H1 (cell line): Measurements from ENCODE around the gene CLDN15. TPM values are rescaled to one million over a fixed set of nuclear protein-coding genes. Genes with fewer than 3 reads are reported as not detected.

Experiments used
- ASH2L ChIP-seq: fragments of 200-600, 300-600 bp; sonication (generic); IDR thresholded peaks from one replicate; pipeline ENCODE4 v1.7.1; 2017; ENCODE audit warnings: low read length
- CHD2 ChIP-seq: IDR thresholded peaks from 2 replicates; pipeline ENCODE4 v1.6.1; 2012; ENCODE audit warnings: low read length, improper control_type of control experiment
- CREB1 ChIP-seq: IDR thresholded peaks from 2 replicates; pipeline ENCODE4 v1.6.1; 2012; ENCODE audit warnings: inconsistent platforms
- EP300 ChIP-seq, 2 experiments: IDR thresholded peaks; 1 replicate in 1 of 2; 2 replicates in 1 of 2; pipeline ENCODE4 v1.6.1; 2011 to 2012; ENCODE audit warnings: low read depth in 2 of 2, low read length in 2 of 2, mild to moderate bottlenecking in 2 of 2, borderline replicate concordance in 1 of 2, inconsistent platforms in 1 of 2, moderate library complexity in 1 of 2
- EZH2 ChIP-seq: fragments of 200-600 bp; sonication (generic); IDR thresholded peaks from 2 replicates; pipeline ENCODE4 v1.7.1; 2012; ENCODE audit warnings: low read depth, mild to moderate bottlenecking, moderate library complexity, low read length, inconsistent platforms; ENCODE audit not compliant: severe bottlenecking
- JUND ChIP-seq: IDR thresholded peaks from 2 replicates; pipeline ENCODE4 v1.6.1; 2011; ENCODE audit warnings: mild to moderate bottlenecking, improper control_type of control experiment, low read length
- PHF8 ChIP-seq: fragments of 200-600 bp; sonication (generic); conservative IDR thresholded peaks from 2 replicates; pipeline ENCODE4 v1.7.1; 2012; ENCODE audit warnings: low read depth, mild to moderate bottlenecking, inconsistent platforms, low read length, moderate library complexity
- POU5F1 ChIP-seq: IDR thresholded peaks from 2 replicates; pipeline ENCODE4 v1.6.1; 2011; ENCODE audit warnings: low read depth, mild to moderate bottlenecking, low read length, moderate library complexity
- TAF7 ChIP-seq: optimal IDR thresholded peaks from 2 replicates; pipeline ENCODE3; 2011; ENCODE audit warnings: low read depth, mild to moderate bottlenecking, inconsistent platforms, low read length, moderate library complexity, borderline replicate concordance
- TEAD4 ChIP-seq: IDR thresholded peaks from 2 replicates; pipeline ENCODE4 v1.6.1; 2012; ENCODE audit warnings: low read depth, low read length, inconsistent platforms, mixed read lengths
- polyA plus RNA-seq, 7 experiments: library from polyadenylated mRNA; depleted of rRNA in 3 of 7; stranded (reverse) in 5 of 7; unstranded in 2 of 7; fragments of >200 nt in 5 of 7; fragments of 200-250 nt in 2 of 7; gene quantifications; 1 replicate in 5 of 7; 2 replicates in 1 of 7; 4 replicates in 1 of 7; pipeline versions ENCODE4 v1.2.1 to v1.2.3, GENCODE V29; 2011 to 2013; ENCODE audit warnings: missing spikeins in 2 of 7, mixed read lengths in 2 of 7
- total RNA-seq: library from RNA; stranded (reverse); fragmentation: NEBNext Ultra II Directional; extraction: Animal tissue kit (Norgen Biotek cat#: 25700); gene quantifications from 2 replicates; pipeline ENCODE4 v1.2.1, GENCODE V29; 2021
- TF ChIP-seq, protein P1 (sequence below): fragments of 300-600 bp; sonication (generic); IDR thresholded peaks from 2 replicates; pipeline ENCODE4 v1.7.1; 2012; ENCODE audit warnings: low read length, moderate library complexity, mild to moderate bottlenecking, inconsistent platforms; ENCODE audit not compliant: insufficient replicate concordance
- TF ChIP-seq, protein P2 (sequence below): IDR thresholded peaks from 2 replicates; pipeline ENCODE4 v1.6.1; 2012; ENCODE audit warnings: inconsistent platforms

Gene CLDN15
- total and polyA plus RNA-seq, 2 of the 8 experiments (the other 6 are each of a cell fraction or from before 2014, with no cell fraction given), result 5.5 to 7.6 TPM

DNA sequence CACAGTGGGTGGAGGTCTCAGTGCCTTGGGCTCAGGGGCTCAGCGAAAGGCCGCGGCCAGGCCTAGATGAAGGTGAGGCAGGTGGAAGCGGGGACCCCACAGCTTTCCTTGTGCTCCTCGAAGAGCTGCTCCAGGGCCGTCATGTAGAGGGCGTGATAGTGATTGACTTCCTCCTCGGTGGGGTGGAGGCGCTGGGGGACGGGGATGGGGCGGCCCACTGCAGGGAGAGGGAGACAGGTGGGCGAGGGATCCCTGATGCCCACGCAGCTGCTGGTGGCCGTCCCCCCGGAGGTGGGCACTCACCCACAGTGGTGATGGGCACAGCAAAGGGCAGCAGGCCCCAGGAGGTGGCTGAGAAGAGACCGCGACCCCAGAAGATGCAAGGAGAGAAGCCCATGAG is 41.7 kb downstream of the CLDN15 start (continued):
- TF ChIP-seq, protein P1, sequence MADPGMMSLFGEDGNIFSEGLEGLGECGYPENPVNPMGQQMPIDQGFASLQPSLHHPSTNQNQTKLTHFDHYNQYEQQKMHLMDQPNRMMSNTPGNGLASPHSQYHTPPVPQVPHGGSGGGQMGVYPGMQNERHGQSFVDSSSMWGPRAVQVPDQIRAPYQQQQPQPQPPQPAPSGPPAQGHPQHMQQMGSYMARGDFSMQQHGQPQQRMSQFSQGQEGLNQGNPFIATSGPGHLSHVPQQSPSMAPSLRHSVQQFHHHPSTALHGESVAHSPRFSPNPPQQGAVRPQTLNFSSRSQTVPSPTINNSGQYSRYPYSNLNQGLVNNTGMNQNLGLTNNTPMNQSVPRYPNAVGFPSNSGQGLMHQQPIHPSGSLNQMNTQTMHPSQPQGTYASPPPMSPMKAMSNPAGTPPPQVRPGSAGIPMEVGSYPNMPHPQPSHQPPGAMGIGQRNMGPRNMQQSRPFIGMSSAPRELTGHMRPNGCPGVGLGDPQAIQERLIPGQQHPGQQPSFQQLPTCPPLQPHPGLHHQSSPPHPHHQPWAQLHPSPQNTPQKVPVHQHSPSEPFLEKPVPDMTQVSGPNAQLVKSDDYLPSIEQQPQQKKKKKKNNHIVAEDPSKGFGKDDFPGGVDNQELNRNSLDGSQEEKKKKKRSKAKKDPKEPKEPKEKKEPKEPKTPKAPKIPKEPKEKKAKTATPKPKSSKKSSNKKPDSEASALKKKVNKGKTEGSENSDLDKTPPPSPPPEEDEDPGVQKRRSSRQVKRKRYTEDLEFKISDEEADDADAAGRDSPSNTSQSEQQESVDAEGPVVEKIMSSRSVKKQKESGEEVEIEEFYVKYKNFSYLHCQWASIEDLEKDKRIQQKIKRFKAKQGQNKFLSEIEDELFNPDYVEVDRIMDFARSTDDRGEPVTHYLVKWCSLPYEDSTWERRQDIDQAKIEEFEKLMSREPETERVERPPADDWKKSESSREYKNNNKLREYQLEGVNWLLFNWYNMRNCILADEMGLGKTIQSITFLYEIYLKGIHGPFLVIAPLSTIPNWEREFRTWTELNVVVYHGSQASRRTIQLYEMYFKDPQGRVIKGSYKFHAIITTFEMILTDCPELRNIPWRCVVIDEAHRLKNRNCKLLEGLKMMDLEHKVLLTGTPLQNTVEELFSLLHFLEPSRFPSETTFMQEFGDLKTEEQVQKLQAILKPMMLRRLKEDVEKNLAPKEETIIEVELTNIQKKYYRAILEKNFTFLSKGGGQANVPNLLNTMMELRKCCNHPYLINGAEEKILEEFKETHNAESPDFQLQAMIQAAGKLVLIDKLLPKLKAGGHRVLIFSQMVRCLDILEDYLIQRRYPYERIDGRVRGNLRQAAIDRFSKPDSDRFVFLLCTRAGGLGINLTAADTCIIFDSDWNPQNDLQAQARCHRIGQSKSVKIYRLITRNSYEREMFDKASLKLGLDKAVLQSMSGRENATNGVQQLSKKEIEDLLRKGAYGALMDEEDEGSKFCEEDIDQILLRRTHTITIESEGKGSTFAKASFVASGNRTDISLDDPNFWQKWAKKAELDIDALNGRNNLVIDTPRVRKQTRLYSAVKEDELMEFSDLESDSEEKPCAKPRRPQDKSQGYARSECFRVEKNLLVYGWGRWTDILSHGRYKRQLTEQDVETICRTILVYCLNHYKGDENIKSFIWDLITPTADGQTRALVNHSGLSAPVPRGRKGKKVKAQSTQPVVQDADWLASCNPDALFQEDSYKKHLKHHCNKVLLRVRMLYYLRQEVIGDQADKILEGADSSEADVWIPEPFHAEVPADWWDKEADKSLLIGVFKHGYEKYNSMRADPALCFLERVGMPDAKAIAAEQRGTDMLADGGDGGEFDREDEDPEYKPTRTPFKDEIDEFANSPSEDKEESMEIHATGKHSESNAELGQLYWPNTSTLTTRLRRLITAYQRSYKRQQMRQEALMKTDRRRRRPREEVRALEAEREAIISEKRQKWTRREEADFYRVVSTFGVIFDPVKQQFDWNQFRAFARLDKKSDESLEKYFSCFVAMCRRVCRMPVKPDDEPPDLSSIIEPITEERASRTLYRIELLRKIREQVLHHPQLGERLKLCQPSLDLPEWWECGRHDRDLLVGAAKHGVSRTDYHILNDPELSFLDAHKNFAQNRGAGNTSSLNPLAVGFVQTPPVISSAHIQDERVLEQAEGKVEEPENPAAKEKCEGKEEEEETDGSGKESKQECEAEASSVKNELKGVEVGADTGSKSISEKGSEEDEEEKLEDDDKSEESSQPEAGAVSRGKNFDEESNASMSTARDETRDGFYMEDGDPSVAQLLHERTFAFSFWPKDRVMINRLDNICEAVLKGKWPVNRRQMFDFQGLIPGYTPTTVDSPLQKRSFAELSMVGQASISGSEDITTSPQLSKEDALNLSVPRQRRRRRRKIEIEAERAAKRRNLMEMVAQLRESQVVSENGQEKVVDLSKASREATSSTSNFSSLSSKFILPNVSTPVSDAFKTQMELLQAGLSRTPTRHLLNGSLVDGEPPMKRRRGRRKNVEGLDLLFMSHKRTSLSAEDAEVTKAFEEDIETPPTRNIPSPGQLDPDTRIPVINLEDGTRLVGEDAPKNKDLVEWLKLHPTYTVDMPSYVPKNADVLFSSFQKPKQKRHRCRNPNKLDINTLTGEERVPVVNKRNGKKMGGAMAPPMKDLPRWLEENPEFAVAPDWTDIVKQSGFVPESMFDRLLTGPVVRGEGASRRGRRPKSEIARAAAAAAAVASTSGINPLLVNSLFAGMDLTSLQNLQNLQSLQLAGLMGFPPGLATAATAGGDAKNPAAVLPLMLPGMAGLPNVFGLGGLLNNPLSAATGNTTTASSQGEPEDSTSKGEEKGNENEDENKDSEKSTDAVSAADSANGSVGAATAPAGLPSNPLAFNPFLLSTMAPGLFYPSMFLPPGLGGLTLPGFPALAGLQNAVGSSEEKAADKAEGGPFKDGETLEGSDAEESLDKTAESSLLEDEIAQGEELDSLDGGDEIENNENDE, result no peak
- TF ChIP-seq EP300 (IDR thresholded peaks at IDR 0.05; ENCODE audit: borderline replicate concordance in 1 of 2, low read depth in 2 of 2, low read length in 2 of 2), result no peak
- no peak for TF ChIP-seq CHD2
- TF ChIP-seq POU5F1, result no peak
- TF ChIP-seq TAF7, result no peak
- TF ChIP-seq ASH2L, result no peak
- TF ChIP-seq PHF8, result no peak
- no peak for TF ChIP-seq TEAD4
- no peak for TF ChIP-seq JUND
- TF ChIP-seq, protein P2, sequence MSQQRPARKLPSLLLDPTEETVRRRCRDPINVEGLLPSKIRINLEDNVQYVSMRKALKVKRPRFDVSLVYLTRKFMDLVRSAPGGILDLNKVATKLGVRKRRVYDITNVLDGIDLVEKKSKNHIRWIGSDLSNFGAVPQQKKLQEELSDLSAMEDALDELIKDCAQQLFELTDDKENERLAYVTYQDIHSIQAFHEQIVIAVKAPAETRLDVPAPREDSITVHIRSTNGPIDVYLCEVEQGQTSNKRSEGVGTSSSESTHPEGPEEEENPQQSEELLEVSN, result no peak
- no peak for TF ChIP-seq EZH2
- TF ChIP-seq CREB1, result no peak
